ENCODE measurements around the gene FOXRED2. TPM values are rescaled to one million over a fixed set of nuclear protein-coding genes. Genes with fewer than 3 reads are reported as not detected.

The FOXRED2 gene
- total RNA-seq, 2 experiments from 2014 or later = 1.8 to 2.3 TPM

GRCh38 chr22:36447632-36448031, 59.2 kb downstream of the FOXRED2 start:
- intact Hi-C loops (cut with DNase I, micrococcal nuclease) = no loop called here
- Mint-ChIP-seq H3K27me3 (no peaks in the 10 kb centered on the region), H3K27ac (no peak overlapping the region), H3K9me3 (no peaks in the 10 kb centered on the region), H3K4me1 (ENCODE audit: low read depth) (peaks cover 47% of the 10 kb centered on the region), H3K4me3 (no peak overlapping the region), H3K36me3 (ENCODE audit: low read depth) (no peaks in the 10 kb centered on the region)
- ChIA-PET POLR2A (no interaction called here), CTCF (interaction anchor here (0.9 to 1.4 kb wide), 2 partner anchors 12 to 68 kb away, joined by 3 to 5 read pairs; no protein-coding TSS in a partner anchor)
- DNase-seq (peak in 1 of 14 experiments; percentile 22), ATAC-seq (ENCODE audit: poor library complexity) (no peak)
- Histone ChIP-seq H3K4me1 (ENCODE audit: insufficient read depth, low read length) (peaks cover 68% of the 10 kb centered on the region), H3K27ac (ENCODE audit: low read depth in 1 of 2, low read length in 2 of 2) (no peak overlapping the region), H3K27me3 (ENCODE audit: control insufficient read depth in 1 of 2, insufficient read depth in 2 of 2, low read length in 2 of 2) (no peaks in the 10 kb centered on the region), H3K9me3 (ENCODE audit: control insufficient read depth in 1 of 2, insufficient read depth in 1 of 2, low read length in 2 of 2) (no peaks in the 10 kb centered on the region), H3K4me3 (ENCODE audit: low read length) (no peak overlapping the region), H3K36me3 (ENCODE audit: insufficient read depth, low read length) (no peaks in the 10 kb centered on the region)
- TF ChIP-seq, protein P1, sequence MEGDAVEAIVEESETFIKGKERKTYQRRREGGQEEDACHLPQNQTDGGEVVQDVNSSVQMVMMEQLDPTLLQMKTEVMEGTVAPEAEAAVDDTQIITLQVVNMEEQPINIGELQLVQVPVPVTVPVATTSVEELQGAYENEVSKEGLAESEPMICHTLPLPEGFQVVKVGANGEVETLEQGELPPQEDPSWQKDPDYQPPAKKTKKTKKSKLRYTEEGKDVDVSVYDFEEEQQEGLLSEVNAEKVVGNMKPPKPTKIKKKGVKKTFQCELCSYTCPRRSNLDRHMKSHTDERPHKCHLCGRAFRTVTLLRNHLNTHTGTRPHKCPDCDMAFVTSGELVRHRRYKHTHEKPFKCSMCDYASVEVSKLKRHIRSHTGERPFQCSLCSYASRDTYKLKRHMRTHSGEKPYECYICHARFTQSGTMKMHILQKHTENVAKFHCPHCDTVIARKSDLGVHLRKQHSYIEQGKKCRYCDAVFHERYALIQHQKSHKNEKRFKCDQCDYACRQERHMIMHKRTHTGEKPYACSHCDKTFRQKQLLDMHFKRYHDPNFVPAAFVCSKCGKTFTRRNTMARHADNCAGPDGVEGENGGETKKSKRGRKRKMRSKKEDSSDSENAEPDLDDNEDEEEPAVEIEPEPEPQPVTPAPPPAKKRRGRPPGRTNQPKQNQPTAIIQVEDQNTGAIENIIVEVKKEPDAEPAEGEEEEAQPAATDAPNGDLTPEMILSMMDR (IDR thresholded peaks at IDR 0.05) = no peak

- no peak for DNase-seq
- Mint-ChIP-seq H3K27me3 (no peaks in the 10 kb centered on the region), H3K4me3 (no peak overlapping the region), H3K36me3 (ENCODE audit: low read depth) (no peaks in the 10 kb centered on the region), H3K4me1 (ENCODE audit: low read depth) (peaks cover 32% of the 10 kb centered on the region), H3K27ac (no peak overlapping the region), H3K9me3 (no peaks in the 10 kb centered on the region)
- Histone ChIP-seq H3K4me3 (ENCODE audit: low read length) (no peak overlapping the region), H3K27ac (ENCODE audit: low read depth in 1 of 2, low read length in 2 of 2) (no peak overlapping the region), H3K9me3 (ENCODE audit: control insufficient read depth in 1 of 2, insufficient read depth in 1 of 2, low read length in 2 of 2) (no peaks in the 10 kb centered on the region), H3K27me3 (ENCODE audit: control insufficient read depth in 1 of 2, insufficient read depth in 2 of 2, low read length in 2 of 2) (no peaks in the 10 kb centered on the region), H3K4me1 (ENCODE audit: insufficient read depth, low read length) (peaks cover 48% of the 10 kb centered on the region), H3K36me3 (ENCODE audit: insufficient read depth, low read length) (no peaks in the 10 kb centered on the region)
- ChIA-PET POLR2A (interaction anchor here (0.9 to 1.9 kb wide), 2 partner anchors 10 kb away, joined by 3 to 8 read pairs; no protein-coding TSS in a partner anchor), CTCF (interaction anchor here (1.0 to 1.3 kb wide), 2 partner anchors 10 to 39 kb away, joined by 3 read pairs; no protein-coding TSS in a partner anchor)
- TF ChIP-seq, protein P1 (IDR thresholded peaks at IDR 0.05) = no peak
- no peak for ATAC-seq (ENCODE audit: poor library complexity)
- intact Hi-C loops (cut with DNase I, micrococcal nuclease) = no loop called here
Measured at GRCh38 chr22:36445158-36445668, 61.6 kb downstream of the FOXRED2 start.

DNA sequence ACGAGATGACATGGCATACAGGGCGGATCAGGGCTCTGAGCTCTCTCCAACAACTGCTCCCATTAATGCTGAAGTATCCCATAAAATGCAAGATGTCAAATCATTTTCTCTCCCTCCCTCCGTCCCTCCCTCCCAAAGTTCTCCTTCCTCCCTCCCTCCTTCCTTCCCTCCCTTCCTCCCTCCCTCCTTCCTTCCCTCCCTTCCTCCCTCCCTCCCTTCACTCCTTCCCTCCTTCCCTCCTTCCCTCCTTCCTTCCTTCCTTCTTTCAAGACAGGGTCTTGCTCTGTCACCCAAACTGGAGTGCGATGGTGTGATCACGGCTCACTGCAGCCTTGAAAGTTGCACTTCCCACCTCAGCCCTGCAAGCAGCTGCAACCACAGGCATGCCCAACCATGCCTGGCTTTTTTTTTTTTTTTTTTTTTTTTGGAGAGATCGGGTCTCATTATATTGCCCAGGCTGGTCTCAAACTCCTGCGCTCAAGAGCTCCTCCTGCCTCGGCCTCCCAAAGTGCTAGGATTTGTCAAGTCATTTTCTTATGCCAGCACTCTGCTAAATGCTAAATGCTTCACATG, 63.6 kb downstream of the FOXRED2 start:
- peaks cover 32% of the 10 kb centered on the region for H3K4me1 Mint-ChIP-seq (ENCODE audit: low read depth)
- H3K9me3 Mint-ChIP-seq = no peaks in the 10 kb centered on the region
- Histone ChIP-seq H3K4me1 (ENCODE audit: insufficient read depth, low read length) (peaks cover 30% of the 10 kb centered on the region), H3K36me3 (ENCODE audit: insufficient read depth, low read length) (no peaks in the 10 kb centered on the region), H3K4me3 (ENCODE audit: low read length) (no peak overlapping the region), H3K27ac (ENCODE audit: low read depth in 1 of 2, low read length in 2 of 2) (no peak overlapping the region), H3K27me3 (ENCODE audit: control insufficient read depth in 1 of 2, insufficient read depth in 2 of 2, low read length in 2 of 2) (no peaks in the 10 kb centered on the region), H3K9me3 (ENCODE audit: control insufficient read depth in 1 of 2, insufficient read depth in 1 of 2, low read length in 2 of 2) (no peaks in the 10 kb centered on the region)
- CTCF ChIA-PET = no interaction called here
- no peak overlapping the region for H3K27ac Mint-ChIP-seq
- H3K4me3 Mint-ChIP-seq = no peak overlapping the region
- no peaks in the 10 kb centered on the region for H3K36me3 Mint-ChIP-seq (ENCODE audit: low read depth)
- DNase-seq = no peak
- intact Hi-C loops (cut with DNase I, micrococcal nuclease) = no loop called here
- no peaks in the 10 kb centered on the region for H3K27me3 Mint-ChIP-seq
- POLR2A ChIA-PET = interaction anchor here (1.4 to 1.9 kb wide), 2 partner anchors 8 to 20 kb away, joined by 4 read pairs; no protein-coding TSS in a partner anchor
- ATAC-seq (ENCODE audit: poor library complexity) = no peak
- TF ChIP-seq, protein P1 (IDR thresholded peaks at IDR 0.05) = no peak
